ENCODE measurements around the gene LHFPL2.

Gene LHFPL2

DNA sequence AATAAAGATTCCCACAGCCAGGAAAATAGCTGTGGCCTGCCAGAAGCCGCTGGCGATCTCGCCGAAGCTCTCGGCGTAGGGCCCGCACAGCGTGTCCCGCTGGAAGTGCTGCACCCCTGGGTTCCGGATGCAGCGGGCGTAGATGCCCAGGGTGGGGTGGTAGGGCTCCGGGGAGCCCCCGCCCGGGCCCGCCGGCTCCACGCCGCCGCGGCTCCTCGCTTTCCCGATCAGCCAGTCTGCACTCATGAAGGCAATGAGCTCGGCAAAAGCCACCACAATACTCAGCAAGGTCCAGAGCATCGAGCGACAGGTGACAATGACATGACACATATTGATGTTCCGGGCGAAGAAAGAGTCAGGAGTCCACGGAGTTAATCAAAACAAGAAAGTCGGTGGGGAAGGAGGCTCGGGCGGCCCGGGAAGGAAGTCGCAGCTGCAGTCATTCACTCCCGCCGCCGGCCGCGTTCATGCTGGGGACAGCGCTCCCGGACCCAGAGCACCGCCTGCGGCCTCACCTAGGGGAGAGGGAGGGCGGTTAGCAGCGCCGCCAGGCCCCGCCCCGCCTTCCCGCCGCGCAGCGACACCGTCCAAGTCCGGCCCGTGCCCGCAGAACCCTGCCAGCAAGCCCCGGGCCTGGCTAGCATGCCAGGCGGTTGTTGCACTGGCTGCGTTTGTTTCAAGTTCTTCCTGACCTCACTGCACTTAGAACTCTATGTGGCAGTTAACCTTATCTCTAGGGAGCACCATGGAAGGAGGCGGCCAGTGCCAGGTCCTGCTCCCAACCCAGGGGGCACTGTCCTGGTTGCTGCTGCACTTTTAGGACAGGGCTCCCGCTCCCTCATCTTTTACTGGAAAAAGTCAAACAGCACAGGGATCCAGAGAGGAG is 138.4 kb downstream of the LHFPL2 start:
- Histone ChIP-seq H3K9ac (ENCODE audit: low read length in 5 of 5) (peak overlapping the region; percentile 8 to 74 (median 54)), H3K4me1 (ENCODE audit: control insufficient read depth in 5 of 5, insufficient read depth in 5 of 5, low read length in 5 of 5) (peaks cover 3 to 50% (median 31%) of the 10 kb centered on the region in 5 donors), H3K9me3 (ENCODE audit: control insufficient read depth in 5 of 5, low read length in 5 of 5) (no peaks in the 10 kb centered on the region), H3K27ac (ENCODE audit: low read depth, low read length) (peak overlapping the region; percentile 6), H3K4me3 (ENCODE audit: low read depth in 1 of 5, low read length in 5 of 5) (peak overlapping the region; percentile 56 to 65 (median 62)), H3K36me3 (ENCODE audit: control insufficient read depth in 5 of 5, insufficient read depth in 5 of 5, low read length in 5 of 5) (no peaks in the 10 kb centered on the region), H3K27me3 (ENCODE audit: control insufficient read depth in 5 of 5, insufficient read depth in 4 of 5, low read length in 5 of 5) (no peaks in the 10 kb centered on the region)

DNA sequence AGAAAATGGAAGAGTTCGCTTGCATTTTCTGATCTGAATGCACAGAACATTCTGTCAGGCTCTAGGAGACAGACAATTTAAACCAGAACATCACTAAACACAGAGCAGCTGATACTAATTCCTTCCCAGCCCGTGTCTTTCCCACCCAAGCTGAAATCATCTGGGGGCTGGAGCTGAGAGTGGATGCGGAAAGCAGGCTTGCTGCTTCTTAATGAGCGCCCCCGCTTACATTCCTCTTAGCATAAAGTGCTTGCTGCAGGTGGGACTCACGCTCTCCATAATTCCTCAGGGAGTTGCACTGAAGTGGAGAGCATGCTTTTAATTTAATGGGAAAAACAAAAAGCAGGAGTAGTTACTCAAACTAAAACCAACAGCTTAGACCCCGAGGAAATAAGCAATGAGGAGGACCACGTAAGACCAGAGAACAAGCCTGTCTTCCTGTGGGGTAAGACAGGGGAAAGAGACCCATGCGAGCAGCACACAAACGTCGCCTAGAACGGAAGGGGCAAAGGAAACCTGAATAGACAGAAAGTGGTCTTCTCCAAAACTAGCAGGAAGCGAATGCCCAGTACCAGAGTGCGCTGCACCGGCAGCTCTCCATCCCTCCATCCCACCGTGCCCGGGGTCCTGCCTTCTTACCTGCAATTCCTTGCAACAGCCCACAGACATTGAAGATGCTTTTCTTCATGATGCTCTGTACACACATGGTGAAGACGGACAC is 139.3 kb downstream of the LHFPL2 start:
- Histone ChIP-seq H3K36me3 (ENCODE audit: control insufficient read depth in 5 of 5, insufficient read depth in 5 of 5, low read length in 5 of 5) (no peaks in the 10 kb centered on the region), H3K9me3 (ENCODE audit: control insufficient read depth in 5 of 5, low read length in 5 of 5) (no peaks in the 10 kb centered on the region), H3K27ac (ENCODE audit: low read depth, low read length) (peak overlapping the region; percentile 6), H3K27me3 (ENCODE audit: control insufficient read depth in 5 of 5, insufficient read depth in 4 of 5, low read length in 5 of 5) (no peaks in the 10 kb centered on the region), H3K4me3 (ENCODE audit: low read depth in 1 of 5, low read length in 5 of 5) (peak overlapping the region; percentile 54 to 65 (median 62)), H3K9ac (ENCODE audit: low read length in 5 of 5) (peak overlapping the region in 4 of 5 donors; percentile 35 to 74 (median 60)), H3K4me1 (ENCODE audit: control insufficient read depth in 5 of 5, insufficient read depth in 5 of 5, low read length in 5 of 5) (peaks cover 11 to 59% (median 39%) of the 10 kb centered on the region in 5 donors)

DNA sequence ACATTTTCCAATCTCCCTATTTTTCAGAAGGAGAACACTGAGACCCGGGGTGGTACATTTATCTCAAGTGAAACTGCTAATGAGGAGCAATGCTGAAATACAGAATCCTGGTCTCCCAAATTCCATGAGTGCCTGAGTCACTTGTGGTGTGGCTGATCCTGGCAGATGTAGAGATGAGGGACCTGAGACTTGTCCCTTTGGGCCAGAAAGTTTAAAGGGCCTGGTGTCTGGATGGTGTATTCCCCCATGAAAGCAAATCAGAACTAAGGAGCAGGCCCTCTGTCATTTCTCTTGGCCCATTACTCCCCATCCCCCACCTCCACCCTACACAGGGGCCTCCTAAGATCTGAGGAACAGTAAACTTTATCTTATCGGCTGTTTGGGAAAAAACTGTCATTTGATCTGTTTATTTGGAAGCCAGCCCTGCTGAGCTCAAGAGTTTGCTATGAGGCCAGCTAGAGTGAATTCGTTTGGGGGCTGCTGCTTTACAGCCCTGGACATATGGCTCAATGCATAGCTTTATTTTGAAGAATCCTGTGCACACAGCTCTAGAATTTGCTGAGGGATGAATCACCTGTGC is 140.3 kb downstream of the LHFPL2 start:
- Histone ChIP-seq H3K4me3 (ENCODE audit: low read depth in 1 of 5, low read length in 5 of 5) (peak overlapping the region; percentile 2 to 65 (median 62)), H3K27me3 (ENCODE audit: control insufficient read depth in 5 of 5, insufficient read depth in 4 of 5, low read length in 5 of 5) (no peaks in the 10 kb centered on the region), H3K4me1 (ENCODE audit: control insufficient read depth in 5 of 5, insufficient read depth in 5 of 5, low read length in 5 of 5) (peaks cover 14 to 63% (median 43%) of the 10 kb centered on the region in 5 donors), H3K27ac (ENCODE audit: low read depth, low read length) (no peak overlapping the region), H3K36me3 (ENCODE audit: control insufficient read depth in 5 of 5, insufficient read depth in 5 of 5, low read length in 5 of 5) (no peaks in the 10 kb centered on the region), H3K9ac (ENCODE audit: low read length in 5 of 5) (peak overlapping the region in 2 of 5 donors; percentile 50 to 65), H3K9me3 (ENCODE audit: control insufficient read depth in 5 of 5, low read length in 5 of 5) (no peaks in the 10 kb centered on the region)

DNA sequence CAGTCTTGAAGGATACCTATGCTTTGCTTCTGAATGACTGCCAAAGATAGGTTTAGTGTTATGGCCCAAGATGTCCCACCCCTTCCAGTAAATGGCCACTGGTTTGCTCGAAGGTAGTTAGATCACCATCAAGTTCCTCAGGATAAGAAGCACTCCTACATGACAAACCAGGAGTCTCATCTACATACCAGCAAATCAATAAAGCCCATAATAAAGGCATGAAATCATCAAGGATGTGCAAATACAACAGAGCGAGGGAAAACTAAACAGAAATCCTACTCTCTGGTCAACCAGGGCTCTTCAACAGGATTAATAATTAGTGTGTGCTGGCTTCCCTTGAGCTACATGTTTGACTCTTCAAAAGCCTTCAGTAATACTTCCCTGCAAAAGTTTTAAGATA is 141.0 kb downstream of the LHFPL2 start:
- Histone ChIP-seq H3K36me3 (ENCODE audit: control insufficient read depth in 5 of 5, insufficient read depth in 5 of 5, low read length in 5 of 5) (no peaks in the 10 kb centered on the region), H3K27me3 (ENCODE audit: control insufficient read depth in 5 of 5, insufficient read depth in 4 of 5, low read length in 5 of 5) (no peaks in the 10 kb centered on the region), H3K4me1 (ENCODE audit: control insufficient read depth in 5 of 5, insufficient read depth in 5 of 5, low read length in 5 of 5) (peaks cover 14 to 65% (median 43%) of the 10 kb centered on the region in 5 donors), H3K4me3 (ENCODE audit: low read depth in 1 of 5, low read length in 5 of 5) (peak overlapping the region in 3 of 5 donors; percentile 3 to 65 (median 27)), H3K9ac (ENCODE audit: low read length in 5 of 5) (no peak overlapping the region), H3K27ac (ENCODE audit: low read depth, low read length) (no peak overlapping the region), H3K9me3 (ENCODE audit: control insufficient read depth in 5 of 5, low read length in 5 of 5) (no peaks in the 10 kb centered on the region)

DNA sequence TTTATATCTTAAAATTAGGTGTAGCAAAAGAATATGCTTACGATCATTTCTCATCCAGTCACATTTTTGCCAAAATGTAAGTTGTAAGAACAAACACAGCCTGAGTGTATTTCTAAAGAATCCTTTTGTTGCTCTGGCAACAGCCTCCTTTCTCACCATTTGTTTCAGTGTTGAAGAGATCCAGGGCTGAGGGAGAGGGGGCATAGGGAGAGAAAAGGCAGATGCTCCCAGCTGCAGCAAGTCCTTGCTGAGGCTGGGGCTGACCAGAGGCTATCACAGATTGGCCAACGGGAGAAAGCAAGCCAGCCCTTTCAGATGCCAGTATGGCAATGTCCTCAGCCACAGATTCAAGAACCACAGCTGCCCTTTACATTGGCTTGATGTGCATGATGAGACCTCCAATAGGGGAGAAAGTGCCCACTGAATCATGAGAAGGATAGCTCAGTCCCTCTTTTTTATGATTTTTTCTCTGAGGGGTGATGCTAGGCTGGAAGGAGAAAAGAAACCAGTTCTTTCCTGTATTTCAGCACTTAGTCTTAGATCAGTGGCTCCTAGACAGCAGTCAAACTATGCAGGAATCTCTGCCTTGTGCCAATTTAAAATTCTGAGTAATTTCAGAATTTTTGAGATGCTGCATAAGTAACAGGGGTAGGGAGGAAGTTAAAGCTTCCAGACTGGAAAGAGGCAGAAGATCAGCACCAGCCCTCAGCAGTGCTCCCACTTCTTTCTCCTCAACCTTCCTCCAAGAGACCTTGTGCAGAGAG is 142.1 kb downstream of the LHFPL2 start:
- no peaks in the 10 kb centered on the region for H3K9me3 ChIP-seq (ENCODE audit: control insufficient read depth in 5 of 5, low read length in 5 of 5)
- no peak overlapping the region for H3K9ac ChIP-seq (ENCODE audit: low read length in 5 of 5)
- H3K4me1 ChIP-seq (ENCODE audit: control insufficient read depth in 5 of 5, insufficient read depth in 5 of 5, low read length in 5 of 5) = peaks cover 17 to 70% (median 46%) of the 10 kb centered on the region in 5 donors
- no peak overlapping the region for H3K27ac ChIP-seq (ENCODE audit: low read depth, low read length)
- H3K4me3 ChIP-seq (ENCODE audit: low read depth in 1 of 5, low read length in 5 of 5) = no peak overlapping the region
- no peaks in the 10 kb centered on the region for H3K27me3 ChIP-seq (ENCODE audit: control insufficient read depth in 5 of 5, insufficient read depth in 4 of 5, low read length in 5 of 5)
- no peaks in the 10 kb centered on the region for H3K36me3 ChIP-seq (ENCODE audit: control insufficient read depth in 5 of 5, insufficient read depth in 5 of 5, low read length in 5 of 5)

DNA sequence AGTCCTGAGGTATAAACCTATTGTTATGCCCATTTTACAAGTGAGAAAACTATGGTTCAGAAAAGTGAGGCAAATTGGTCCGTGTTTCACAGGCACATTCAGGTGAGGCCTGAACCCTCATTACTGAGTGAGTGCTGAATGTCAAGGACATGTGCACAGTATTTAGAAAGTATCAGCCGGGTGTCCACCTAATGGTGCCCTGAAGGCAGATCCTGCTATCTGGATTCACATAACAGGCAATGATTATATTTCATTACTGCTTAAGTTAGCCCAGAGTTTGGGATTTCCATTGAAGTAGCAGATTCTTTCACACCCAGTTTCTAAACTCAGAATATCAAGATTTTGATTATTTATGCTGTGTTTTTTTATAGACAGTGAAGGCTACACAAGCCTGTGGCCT is 142.7 kb downstream of the LHFPL2 start:
- Histone ChIP-seq H3K27me3 (ENCODE audit: control insufficient read depth in 5 of 5, insufficient read depth in 4 of 5, low read length in 5 of 5) (no peaks in the 10 kb centered on the region), H3K9me3 (ENCODE audit: control insufficient read depth in 5 of 5, low read length in 5 of 5) (no peaks in the 10 kb centered on the region), H3K27ac (ENCODE audit: low read depth, low read length) (no peak overlapping the region), H3K9ac (ENCODE audit: low read length in 5 of 5) (no peak overlapping the region), H3K4me1 (ENCODE audit: control insufficient read depth in 5 of 5, insufficient read depth in 5 of 5, low read length in 5 of 5) (peaks cover 19 to 68% (median 46%) of the 10 kb centered on the region in 5 donors), H3K36me3 (ENCODE audit: control insufficient read depth in 5 of 5, insufficient read depth in 5 of 5, low read length in 5 of 5) (no peaks in the 10 kb centered on the region), H3K4me3 (ENCODE audit: low read depth in 1 of 5, low read length in 5 of 5) (no peak overlapping the region)

DNA sequence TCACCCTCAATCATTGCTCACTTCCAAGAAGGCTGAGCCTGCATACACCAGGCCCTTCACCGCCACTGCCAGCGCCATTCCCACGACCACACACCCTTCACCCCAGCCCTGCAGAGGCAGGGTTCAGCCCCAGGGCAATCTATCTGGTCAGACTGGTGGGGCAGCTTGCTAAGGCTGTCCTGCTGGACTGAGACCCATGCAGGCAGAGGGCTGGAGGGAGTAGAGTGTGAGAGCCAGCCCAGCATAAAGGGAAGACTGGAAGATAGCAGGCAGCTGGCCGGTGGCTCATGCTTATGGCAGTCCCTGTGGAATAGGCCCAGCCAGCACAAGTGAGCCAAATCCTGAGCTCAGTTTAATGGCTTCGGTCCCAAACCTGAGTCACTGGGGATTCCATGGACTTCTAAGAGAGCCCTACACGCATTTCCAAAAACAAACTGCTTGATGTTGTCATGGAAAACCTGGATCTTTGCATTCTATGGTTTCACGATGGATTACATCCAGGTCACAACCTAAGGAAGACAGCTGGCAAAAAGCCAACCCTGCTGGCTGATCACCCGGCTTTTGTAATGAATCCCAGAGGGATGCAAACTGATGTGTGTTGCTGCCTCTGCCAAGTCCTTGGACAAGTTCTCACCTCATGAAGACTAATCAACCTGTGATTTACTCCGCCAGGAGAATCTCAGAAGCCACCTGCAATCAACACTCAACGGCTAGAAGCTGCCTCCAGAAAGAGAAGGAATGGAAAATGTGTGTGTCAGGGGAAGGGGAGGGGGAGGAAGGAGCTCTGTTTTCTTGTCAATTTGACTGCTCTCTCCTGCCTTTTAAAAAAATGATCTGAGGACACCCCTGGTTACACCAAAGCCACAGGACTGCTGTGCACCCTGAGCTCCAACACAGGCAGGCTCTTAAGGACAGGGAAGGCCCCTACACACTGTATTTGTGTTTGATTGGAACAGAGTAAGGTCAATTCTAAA is 143.6 kb downstream of the LHFPL2 start:
- Histone ChIP-seq H3K9ac (ENCODE audit: low read length in 5 of 5) (peak overlapping the region in 2 of 5 donors; percentile 63 to 73), H3K27me3 (ENCODE audit: control insufficient read depth in 5 of 5, insufficient read depth in 4 of 5, low read length in 5 of 5) (no peaks in the 10 kb centered on the region), H3K36me3 (ENCODE audit: control insufficient read depth in 5 of 5, insufficient read depth in 5 of 5, low read length in 5 of 5) (no peaks in the 10 kb centered on the region), H3K27ac (ENCODE audit: low read depth, low read length) (peak overlapping the region; percentile 74), H3K4me1 (ENCODE audit: control insufficient read depth in 5 of 5, insufficient read depth in 5 of 5, low read length in 5 of 5) (peaks cover 15 to 60% (median 37%) of the 10 kb centered on the region in 5 donors), H3K4me3 (ENCODE audit: low read depth in 1 of 5, low read length in 5 of 5) (peak overlapping the region in 3 of 5 donors; percentile 5 to 25 (median 17)), H3K9me3 (ENCODE audit: control insufficient read depth in 5 of 5, low read length in 5 of 5) (no peaks in the 10 kb centered on the region)

DNA sequence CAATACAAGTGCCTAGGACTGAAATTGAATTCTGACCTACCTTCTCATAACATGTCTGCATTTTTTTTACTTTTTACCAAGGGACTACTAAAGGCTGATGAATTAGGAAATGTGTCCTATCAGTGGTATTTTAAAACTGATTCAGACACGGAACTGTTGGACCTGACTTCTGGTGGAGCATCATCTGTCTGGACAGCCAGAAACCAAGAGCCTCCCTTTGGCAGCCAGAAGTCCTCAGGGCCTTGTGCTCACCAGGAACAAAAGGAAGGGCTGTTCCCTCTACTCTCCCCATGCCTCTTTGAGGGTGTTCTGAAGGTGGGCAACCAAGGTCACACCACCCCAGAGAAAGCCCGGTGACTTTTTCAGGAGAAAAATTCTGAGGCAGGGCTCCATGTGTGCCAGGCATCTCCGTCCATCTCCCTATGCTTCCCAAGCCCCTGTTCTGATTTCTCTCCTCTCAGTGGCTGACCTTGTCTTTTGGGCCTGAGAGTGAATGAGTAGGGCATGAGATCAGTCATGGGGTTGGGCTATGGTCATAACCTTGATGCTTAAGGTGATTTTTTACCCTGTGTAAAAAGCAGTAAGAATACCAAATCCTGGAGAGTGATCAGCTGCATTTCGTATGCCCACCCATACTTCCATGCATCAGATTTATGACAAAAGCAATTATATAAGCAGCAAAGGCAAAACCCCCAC is 144.5 kb downstream of the LHFPL2 start:
- peak overlapping the region; percentile 74 for H3K27ac ChIP-seq (ENCODE audit: low read depth, low read length)
- peaks cover 15 to 51% (median 30%) of the 10 kb centered on the region in 5 donors for H3K4me1 ChIP-seq (ENCODE audit: control insufficient read depth in 5 of 5, insufficient read depth in 5 of 5, low read length in 5 of 5)
- no peaks in the 10 kb centered on the region for H3K36me3 ChIP-seq (ENCODE audit: control insufficient read depth in 5 of 5, insufficient read depth in 5 of 5, low read length in 5 of 5)
- no peaks in the 10 kb centered on the region for H3K9me3 ChIP-seq (ENCODE audit: control insufficient read depth in 5 of 5, low read length in 5 of 5)
- H3K27me3 ChIP-seq (ENCODE audit: control insufficient read depth in 5 of 5, insufficient read depth in 4 of 5, low read length in 5 of 5) = no peaks in the 10 kb centered on the region
- H3K9ac ChIP-seq (ENCODE audit: low read length in 5 of 5) = peak overlapping the region in 1 of 5 donors; percentile 63
- peak overlapping the region in 2 of 5 donors; percentile 17 to 25 for H3K4me3 ChIP-seq (ENCODE audit: low read depth in 1 of 5, low read length in 5 of 5)

Data from subcutaneous abdominal adipose tissue (tissue), 5 donors.